GM23338 (cell line): ENCODE data around the gene MSN. TPM values are rescaled to one million over a fixed set of nuclear protein-coding genes. Genes with fewer than 3 reads are reported as not detected.

Source experiments
- ATAC-seq: fragments of 200-7000 bp; cut with Tn5 transposase; 3 replicates; pipeline ENCODE4 v1.9.1; 2020
- DNase-seq: peaks from one replicate; pipeline ENCODE4 v3.0.0-alpha.2; 2015; ENCODE audit warnings: low spot score
- H2AFZ ChIP-seq: fragments of 200-600 bp; sonication (generic); 2 replicates; pipeline ENCODE4 v1.8.0; 2016; ENCODE audit warnings: antibody characterized with exemption, mild to moderate bottlenecking, moderate library complexity
- H3F3A ChIP-seq: fragments of 200-600 bp; sonication (generic); replicated peaks from 2 replicates; pipeline ENCODE4 v1.8.0; 2017; ENCODE audit warnings: antibody characterized with exemption, mixed run types, low read depth
- H3K27ac ChIP-seq: fragments of 200-600 bp; sonication (generic); 2 replicates; pipeline ENCODE4 v1.6.1; 2016; ENCODE audit warnings: low read depth
- H3K27me3 ChIP-seq: fragments of 200-600 bp; sonication (generic); 2 replicates; pipeline ENCODE4 v1.8.0; 2016; ENCODE audit warnings: mild to moderate bottlenecking, mixed run types, moderate library complexity; ENCODE audit not compliant: insufficient read depth
- H3K36me3 ChIP-seq: fragments of 200-600 bp; sonication (generic); 2 replicates; pipeline ENCODE4 v1.8.0; 2016; ENCODE audit warnings: mild to moderate bottlenecking; ENCODE audit not compliant: insufficient read depth
- H3K4me1 ChIP-seq: fragments of 200-600 bp; sonication (generic); 2 replicates; pipeline ENCODE4 v1.8.0; 2016; ENCODE audit warnings: mild to moderate bottlenecking, moderate library complexity; ENCODE audit not compliant: insufficient read depth
- H3K4me2 ChIP-seq: fragments of 200-600 bp; sonication (generic); 2 replicates; pipeline ENCODE4 v1.7.1; 2017; ENCODE audit warnings: mixed run types
- H3K4me3 ChIP-seq: fragments of 200-600 bp; sonication (generic); 2 replicates; pipeline ENCODE4 v1.6.1; 2016; ENCODE audit warnings: mixed run types
- H3K79me2 ChIP-seq: fragments of 200-600 bp; sonication (generic); replicated peaks from 2 replicates; pipeline ENCODE4 v1.8.0; 2017; ENCODE audit warnings: mild to moderate bottlenecking; ENCODE audit not compliant: insufficient read depth
- H3K9me2 ChIP-seq: fragments of 200-600 bp; sonication (generic); 2 replicates; pipeline ENCODE4 v1.8.0; 2017; ENCODE audit not compliant: insufficient read depth
- H4K20me1 ChIP-seq: fragments of 200-600 bp; sonication (generic); replicated peaks from 2 replicates; pipeline ENCODE4 v1.8.0; 2017; ENCODE audit warnings: mild to moderate bottlenecking; ENCODE audit not compliant: insufficient read depth
- H3K27ac Mint-ChIP-seq: 2 replicates; pipeline ENCODE4 v1.8.0; 2020; ENCODE audit warnings: inconsistent platforms, mild to moderate bottlenecking, moderate library complexity, mixed read lengths
- H3K27me3 Mint-ChIP-seq: 3 replicates; pipeline ENCODE4 v1.8.0; 2022; ENCODE audit warnings: low read depth, mild to moderate bottlenecking, moderate library complexity, mixed read lengths, inconsistent platforms; ENCODE audit not compliant: insufficient read depth, poor library complexity
- H3K36me3 Mint-ChIP-seq: 3 replicates; pipeline ENCODE4 v1.8.0; 2021; ENCODE audit warnings: low read depth, mild to moderate bottlenecking, inconsistent platforms, moderate library complexity, mixed read lengths
- H3K4me1 Mint-ChIP-seq: 3 replicates; pipeline ENCODE4 v1.8.0; 2020; ENCODE audit warnings: mild to moderate bottlenecking, inconsistent platforms, mixed read lengths
- H3K4me3 Mint-ChIP-seq: 3 replicates; pipeline ENCODE4 v1.8.0; 2021; ENCODE audit warnings: moderate library complexity, mild to moderate bottlenecking, inconsistent platforms, mixed read lengths
- H3K9me3 Mint-ChIP-seq: 3 replicates; pipeline ENCODE4 v1.8.0; 2020; ENCODE audit warnings: moderate library complexity, mild to moderate bottlenecking, inconsistent platforms, mixed read lengths
- CREB1 ChIP-seq: fragments of 250-450 bp; sonication (Bioruptor Pico); IDR thresholded peaks from 2 replicates; pipeline ENCODE4 v1.5.0; 2020; ENCODE audit warnings: low read depth, mild to moderate bottlenecking, moderate library complexity
- CTCF ChIP-seq, 2 experiments: fragments of 200-600 bp in 1 of 2; sonication (generic) in 1 of 2; conservative IDR thresholded peaks; 2 replicates each; pipeline versions ENCODE4 v1.5.1 to v1.6.1; 2016 to 2017; ENCODE audit warnings: antibody characterized with exemption in 2 of 2, low read depth in 2 of 2, mild to moderate bottlenecking in 2 of 2, moderate library complexity in 1 of 2
- ETS1 ChIP-seq: IDR thresholded peaks from 2 replicates; pipeline ENCODE4 v1.6.1; 2016; ENCODE audit warnings: antibody characterized with exemption
- EZH2 ChIP-seq: fragments of 200-600 bp; sonication (generic); IDR thresholded peaks from one replicate; pipeline ENCODE4 v1.8.0; 2017; ENCODE audit warnings: antibody characterized with exemption, mild to moderate bottlenecking, low read depth; ENCODE audit not compliant: unreplicated experiment
- EZH2phosphoT487 ChIP-seq: fragments of 200-600 bp; sonication (generic); IDR thresholded peaks from one replicate; pipeline ENCODE4 v1.8.1; 2018; ENCODE audit warnings: antibody characterized with exemption; ENCODE audit not compliant: unreplicated experiment
- JUNB ChIP-seq: IDR thresholded peaks from one replicate; pipeline ENCODE4 v1.6.1; 2016; ENCODE audit warnings: antibody characterized with exemption; ENCODE audit not compliant: unreplicated experiment
- NANOG ChIP-seq: IDR thresholded peaks from 2 replicates; pipeline ENCODE4 v1.6.1; 2016; ENCODE audit warnings: antibody characterized with exemption, borderline replicate concordance
- POLR2AphosphoS5 ChIP-seq: IDR thresholded peaks from 2 replicates; pipeline ENCODE4 v1.6.1; 2016; ENCODE audit warnings: antibody characterized with exemption, low read depth
- REST ChIP-seq: IDR thresholded peaks from one replicate; pipeline ENCODE4 v1.6.1; 2018; ENCODE audit warnings: antibody characterized with exemption; ENCODE audit not compliant: unreplicated experiment
- STAT1 ChIP-seq: IDR thresholded peaks from one replicate; pipeline ENCODE4 v1.6.1; 2016; ENCODE audit warnings: antibody characterized with exemption; ENCODE audit not compliant: unreplicated experiment
- ZNF114 ChIP-seq: fragments of 250-450 bp; sonication (Bioruptor Pico); IDR thresholded peaks from 2 replicates; pipeline ENCODE4 v1.5.0; 2020; ENCODE audit warnings: mild to moderate bottlenecking, moderate library complexity
- ZNF331 ChIP-seq: fragments of 250-450 bp; sonication (Bioruptor Pico); IDR thresholded peaks from 2 replicates; pipeline ENCODE4 v1.5.0; 2020; ENCODE audit warnings: low read depth, mild to moderate bottlenecking, moderate library complexity
- polyA plus RNA-seq: library from polyadenylated mRNA; unstranded; fragments of >200 nt; fragmentation: Nextera tagmentation; extraction: Ambion mirVana; gene quantifications from 2 replicates; pipeline ENCODE4 v1.2.1, GENCODE V29; 2016
- total RNA-seq: library from RNA; depleted of rRNA; stranded (reverse); fragments of >200 nt; shearing (Covaris generic); gene quantifications from 2 replicates; pipeline ENCODE4 v1.2.3, GENCODE V29; 2014

The MSN gene
- total and polyA plus RNA-seq, 2 experiments from 2014 or later: 49.2 to 120 TPM

- no peak for TF ChIP-seq POLR2AphosphoS5
- TF ChIP-seq ZNF114 (CRISPR knock-in tag): no peak
- no peak for TF ChIP-seq ZNF331 (CRISPR knock-in tag)
- TF ChIP-seq CREB1 (CRISPR knock-in tag): no peak
- no peak for TF ChIP-seq EZH2
- TF ChIP-seq REST: no peak
Observed at GRCh38 chrX:65750674-65751469, 83.4 kb downstream of the MSN start (continued).

- H3K27me3 ChIP-seq: no peaks in the 10 kb centered on the region
- Mint-ChIP-seq H3K27ac (no peak overlapping the region), H3K9me3 (peaks cover 14% of the 10 kb centered on the region), H3K4me3 (no peak overlapping the region), H3K27me3 (peaks cover 2% of the 10 kb centered on the region), H3K36me3 (peaks cover 10% of the 10 kb centered on the region; the same call in 1 of the 3 replicates), H3K4me1 (no peaks in the 10 kb centered on the region)
- no peaks in the 10 kb centered on the region for H3K36me3 ChIP-seq
- H3K4me3 ChIP-seq: no peak overlapping the region
- no peak for ATAC-seq
- DNase-seq: no peak
- no peak overlapping the region for H2AFZ ChIP-seq
- no peaks in the 10 kb centered on the region for H3K4me1 ChIP-seq
- no peaks in the 10 kb centered on the region for H4K20me1 ChIP-seq
- no peak overlapping the region for H3K27ac ChIP-seq
- no peaks in the 10 kb centered on the region for H3F3A ChIP-seq
- H3K9me2 ChIP-seq: no peaks in the 10 kb centered on the region
- H3K4me2 ChIP-seq: no peak overlapping the region
- H3K79me2 ChIP-seq: no peaks in the 10 kb centered on the region
- TF ChIP-seq JUNB: no peak
- TF ChIP-seq ETS1: no peak
- TF ChIP-seq EZH2phosphoT487: no peak
- no peak for TF ChIP-seq CREB1 (CRISPR knock-in tag)
- TF ChIP-seq POLR2AphosphoS5: no peak
- no peak for TF ChIP-seq NANOG
- TF ChIP-seq ZNF331 (CRISPR knock-in tag): no peak
- TF ChIP-seq CTCF (conservative IDR thresholded peaks at IDR 0.05; ENCODE audit: low read depth in 2 of 2): no peak
- TF ChIP-seq STAT1: no peak
Observed at GRCh38 chrX:65751519-65751918, 84.1 kb downstream of the MSN start.
